ENCODE results near the gene PDIA5.

GRCh38 chr3:123026565-123027291 lies 40.1 kb upstream of the PDIA5 start:
- TF ChIP-seq, protein P1, sequence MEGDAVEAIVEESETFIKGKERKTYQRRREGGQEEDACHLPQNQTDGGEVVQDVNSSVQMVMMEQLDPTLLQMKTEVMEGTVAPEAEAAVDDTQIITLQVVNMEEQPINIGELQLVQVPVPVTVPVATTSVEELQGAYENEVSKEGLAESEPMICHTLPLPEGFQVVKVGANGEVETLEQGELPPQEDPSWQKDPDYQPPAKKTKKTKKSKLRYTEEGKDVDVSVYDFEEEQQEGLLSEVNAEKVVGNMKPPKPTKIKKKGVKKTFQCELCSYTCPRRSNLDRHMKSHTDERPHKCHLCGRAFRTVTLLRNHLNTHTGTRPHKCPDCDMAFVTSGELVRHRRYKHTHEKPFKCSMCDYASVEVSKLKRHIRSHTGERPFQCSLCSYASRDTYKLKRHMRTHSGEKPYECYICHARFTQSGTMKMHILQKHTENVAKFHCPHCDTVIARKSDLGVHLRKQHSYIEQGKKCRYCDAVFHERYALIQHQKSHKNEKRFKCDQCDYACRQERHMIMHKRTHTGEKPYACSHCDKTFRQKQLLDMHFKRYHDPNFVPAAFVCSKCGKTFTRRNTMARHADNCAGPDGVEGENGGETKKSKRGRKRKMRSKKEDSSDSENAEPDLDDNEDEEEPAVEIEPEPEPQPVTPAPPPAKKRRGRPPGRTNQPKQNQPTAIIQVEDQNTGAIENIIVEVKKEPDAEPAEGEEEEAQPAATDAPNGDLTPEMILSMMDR (IDR thresholded peaks at IDR 0.05) = no peak
- TF ChIP-seq POLR2A (IDR thresholded peaks at IDR 0.05) (no peak), EP300 (IDR thresholded peaks at IDR 0.05) (no peak)
